Astrocyte (in vitro differentiated cells and primary cell): ENCODE measurements around the gene KIAA0753. TPM values are rescaled to one million over a fixed set of nuclear protein-coding genes. Genes with fewer than 3 reads are reported as not detected.

Source experiments
- DNase-seq: peaks from one replicate; pipeline ENCODE4 v3.0.0-alpha.2; 2010; ENCODE audit warnings: low read depth
- FAIRE-seq: peaks from 2 replicates; lab custom pipeline; 2011; peaks lifted over from hg19 to GRCh38; lab: Jason Lieb, UNC
- H2AFZ ChIP-seq: 2 replicates; pipeline ENCODE4 v1.6.0; 2012; ENCODE audit warnings: low read depth, low read length, inconsistent platforms
- H3K27ac ChIP-seq: 2 replicates; pipeline ENCODE4 v1.5.1; 2011; ENCODE audit warnings: low read depth, low read length, inconsistent platforms
- H3K27me3 ChIP-seq: 2 replicates; pipeline ENCODE4 v1.6.0; 2011; ENCODE audit warnings: low read length, inconsistent platforms; ENCODE audit not compliant: insufficient read depth
- H3K36me3 ChIP-seq: 2 replicates; pipeline ENCODE4 v1.5.1; 2011; ENCODE audit warnings: low read length, inconsistent platforms; ENCODE audit not compliant: insufficient read depth
- H3K4me1 ChIP-seq: 2 replicates; pipeline ENCODE4 v1.5.1; 2011; ENCODE audit warnings: low read length, inconsistent platforms; ENCODE audit not compliant: insufficient read depth
- H3K4me2 ChIP-seq: 2 replicates; pipeline ENCODE4 v1.6.0; 2012; ENCODE audit warnings: low read length, inconsistent platforms
- H3K4me3 ChIP-seq: 2 replicates; pipeline ENCODE4 v1.5.1; 2011; ENCODE audit warnings: low read depth, mild to moderate bottlenecking, low read length, inconsistent platforms; ENCODE audit not compliant: insufficient read depth
- H3K79me2 ChIP-seq: 2 replicates; pipeline ENCODE4 v1.6.0; 2012; ENCODE audit warnings: mild to moderate bottlenecking, low read length, inconsistent platforms; ENCODE audit not compliant: insufficient read depth
- H3K9ac ChIP-seq: 2 replicates; pipeline ENCODE4 v1.6.0; 2012; ENCODE audit warnings: mild to moderate bottlenecking, low read length, inconsistent platforms
- H3K9me3 ChIP-seq: 2 replicates; pipeline ENCODE4 v1.5.1; 2012; ENCODE audit warnings: low read depth, mild to moderate bottlenecking, low read length, inconsistent platforms; ENCODE audit not compliant: insufficient read depth
- H4K20me1 ChIP-seq: 2 replicates; pipeline ENCODE4 v1.6.0; 2012; ENCODE audit warnings: low read length, inconsistent platforms; ENCODE audit not compliant: insufficient read depth
- H3K27ac Mint-ChIP-seq: one replicate; pipeline ENCODE4 v1.8.0; 2021; ENCODE audit warnings: mild to moderate bottlenecking, mixed read lengths; ENCODE audit not compliant: unreplicated experiment
- H3K27me3 Mint-ChIP-seq: one replicate; pipeline ENCODE4 v1.8.0; 2021; ENCODE audit warnings: low read depth, mixed read lengths; ENCODE audit not compliant: unreplicated experiment
- H3K36me3 Mint-ChIP-seq: one replicate; pipeline ENCODE4 v1.8.0; 2021; ENCODE audit warnings: low read depth, mixed read lengths; ENCODE audit not compliant: unreplicated experiment
- H3K4me1 Mint-ChIP-seq: one replicate; pipeline ENCODE4 v1.8.0; 2021; ENCODE audit warnings: low read depth, mixed read lengths; ENCODE audit not compliant: unreplicated experiment
- H3K4me3 Mint-ChIP-seq: one replicate; pipeline ENCODE4 v1.8.0; 2021; ENCODE audit warnings: mild to moderate bottlenecking, moderate library complexity, mixed read lengths; ENCODE audit not compliant: unreplicated experiment
- H3K9me3 Mint-ChIP-seq: one replicate; pipeline ENCODE4 v1.8.0; 2021; ENCODE audit warnings: mild to moderate bottlenecking, mixed read lengths; ENCODE audit not compliant: unreplicated experiment
- CTCF ChIP-seq: IDR thresholded peaks from 2 replicates; pipeline ENCODE4 v1.5.1; 2011; ENCODE audit warnings: low read depth, mild to moderate bottlenecking, inconsistent platforms, low read length, moderate library complexity; ENCODE audit not compliant: insufficient read depth
- EZH2 ChIP-seq: IDR thresholded peaks from 2 replicates; pipeline ENCODE4 v1.6.1; 2012; ENCODE audit warnings: mild to moderate bottlenecking, low read length, inconsistent platforms; ENCODE audit not compliant: insufficient read depth
- total RNA-seq: library from RNA; stranded (reverse); gene quantifications from 2 replicates; pipeline ENCODE4 v1.2.1, GENCODE V29; 2021

KIAA0753 gene
- total RNA-seq, 1 donor from 2014 or later = 25.4 TPM

GRCh38 chr17:6532441-6532885, 108.0 kb downstream of the KIAA0753 start:
- no peak for FAIRE-seq
- Histone ChIP-seq H4K20me1 (no peaks in the 10 kb centered on the region), H3K27ac (no peak overlapping the region), H2AFZ (no peak overlapping the region), H3K4me2 (no peak overlapping the region), H3K4me1 (no peaks in the 10 kb centered on the region), H3K4me3 (no peak overlapping the region), H3K27me3 (no peaks in the 10 kb centered on the region), H3K9me3 (no peaks in the 10 kb centered on the region), H3K36me3 (no peaks in the 10 kb centered on the region), H3K9ac (no peak overlapping the region), H3K79me2 (no peaks in the 10 kb centered on the region)
- no peak overlapping the region for H3K27ac Mint-ChIP-seq
- H3K27me3 Mint-ChIP-seq = peaks cover 71% of the 10 kb centered on the region
- TF ChIP-seq CTCF = no peak
- no peak for TF ChIP-seq EZH2
- peaks cover 5% of the 10 kb centered on the region for H3K9me3 Mint-ChIP-seq
- DNase-seq = no peak
- no peaks in the 10 kb centered on the region for H3K4me1 Mint-ChIP-seq
- H3K4me3 Mint-ChIP-seq = no peak overlapping the region
- no peaks in the 10 kb centered on the region for H3K36me3 Mint-ChIP-seq

- Histone ChIP-seq H3K9me3 (no peaks in the 10 kb centered on the region), H3K4me3 (no peak overlapping the region), H4K20me1 (no peaks in the 10 kb centered on the region), H3K4me2 (no peak overlapping the region), H3K79me2 (no peaks in the 10 kb centered on the region), H3K27me3 (no peaks in the 10 kb centered on the region), H2AFZ (no peak overlapping the region), H3K9ac (no peak overlapping the region), H3K36me3 (no peaks in the 10 kb centered on the region), H3K4me1 (no peaks in the 10 kb centered on the region), H3K27ac (no peak overlapping the region)
- Mint-ChIP-seq H3K4me1 (no peaks in the 10 kb centered on the region), H3K4me3 (no peak overlapping the region), H3K36me3 (no peaks in the 10 kb centered on the region), H3K27ac (no peak overlapping the region), H3K9me3 (peaks cover under 1% of the 10 kb centered on the region), H3K27me3 (peaks cover 65% of the 10 kb centered on the region)
- TF ChIP-seq EZH2 (no peak), CTCF (no peak)
- DNase-seq = no peak
- no peak for FAIRE-seq
These were observed 108.9 kb downstream of the KIAA0753 start for GRCh38 chr17:6531575-6531974.

GRCh38 chr17:6530324-6530920, 110.1 kb downstream of the KIAA0753 start:
- FAIRE-seq (no peak), DNase-seq (no peak)
- Histone ChIP-seq H3K9ac (no peak overlapping the region), H3K79me2 (no peaks in the 10 kb centered on the region), H4K20me1 (no peaks in the 10 kb centered on the region), H3K27ac (no peak overlapping the region), H2AFZ (no peak overlapping the region), H3K4me3 (no peak overlapping the region), H3K9me3 (no peaks in the 10 kb centered on the region), H3K4me1 (no peaks in the 10 kb centered on the region), H3K4me2 (no peak overlapping the region), H3K27me3 (no peaks in the 10 kb centered on the region), H3K36me3 (no peaks in the 10 kb centered on the region)
- TF ChIP-seq EZH2 (no peak), CTCF (no peak)
- no peaks in the 10 kb centered on the region for H3K4me1 Mint-ChIP-seq
- no peak overlapping the region for H3K4me3 Mint-ChIP-seq
- no peaks in the 10 kb centered on the region for H3K9me3 Mint-ChIP-seq
- peaks cover 2% of the 10 kb centered on the region for H3K36me3 Mint-ChIP-seq
- peaks cover 69% of the 10 kb centered on the region for H3K27me3 Mint-ChIP-seq
- H3K27ac Mint-ChIP-seq = no peak overlapping the region
